NCI-H510A treated with DMSO at 0.1 percent for 48 hours (cell line): ENCODE results near the gene SPOP.
"Not testable (repeated sequence)": the region's sequence is repeated elsewhere in the genome, so short reads cannot be mapped to it uniquely, and the experiment has no call there.

Experiments
- DNase-seq: peaks from one replicate; lab custom pipeline; 2025; lab: John Stamatoyannopoulos, UW

The SPOP gene

GRCh38 chr17:49571764-49572163 lies 106.1 kb downstream of the SPOP start:
- no peak for DNase-seq

- no peak for DNase-seq
Measured at GRCh38 chr17:49571283-49571682, 106.6 kb downstream of the SPOP start.

- no peak for DNase-seq
Measured at GRCh38 chr17:49570540-49571242, 107.2 kb downstream of the SPOP start.

- not testable (repeated sequence) for DNase-seq
Measured at GRCh38 chr17:49568695-49569047, 109.2 kb downstream of the SPOP start.

- peak; percentile 73 for DNase-seq
Measured at GRCh38 chr17:49567871-49568694, 109.8 kb downstream of the SPOP start.

GRCh38 chr17:49567104-49567521 lies 110.8 kb downstream of the SPOP start:
- no peak for DNase-seq

- no peak for DNase-seq
Measured at GRCh38 chr17:49566668-49567071, 111.2 kb downstream of the SPOP start.

GRCh38 chr17:49565948-49566491 lies 111.9 kb downstream of the SPOP start:
- DNase-seq, result peak; percentile 86

- DNase-seq, result no peak
Measured at GRCh38 chr17:49564638-49565037, 113.3 kb downstream of the SPOP start.

GRCh38 chr17:49557312-49558024 lies 120.4 kb downstream of the SPOP start:
- peak; percentile 80 for DNase-seq

- peak; percentile 77 for DNase-seq
Measured at GRCh38 chr17:49556223-49556943, 121.5 kb downstream of the SPOP start.

- DNase-seq, result no peak
Measured at GRCh38 chr17:49555495-49556222, 122.2 kb downstream of the SPOP start.

GRCh38 chr17:49554694-49555494 lies 123.0 kb downstream of the SPOP start:
- DNase-seq, result no peak

GRCh38 chr17:49553676-49554335 lies 124.1 kb downstream of the SPOP start:
- no peak for DNase-seq

GRCh38 chr17:49552070-49552751 lies 125.7 kb downstream of the SPOP start:
- DNase-seq, result no peak

- DNase-seq, result no peak
Measured at GRCh38 chr17:49551221-49552069, 126.5 kb downstream of the SPOP start.

- DNase-seq, result not testable (repeated sequence)
Measured at GRCh38 chr17:49550764-49551163, 127.1 kb downstream of the SPOP start.
